Gastroesophageal sphincter (tissue), 4 donors: ENCODE measurements around the gene STRN4. TPM values are rescaled to one million over a fixed set of nuclear protein-coding genes. Genes with fewer than 3 reads are reported as not detected.

Experiments
- ATAC-seq: fragments of 150-250 bp; one replicate; pipeline ENCODE4 v1.9.1; 2016; ENCODE audit warnings: mild to moderate bottlenecking, moderate library complexity
- H3K27ac ChIP-seq, 4 donors: fragments of 200-600 bp; sonication (generic) in 3 of 4; 1 replicate in 3 of 4; 2 replicates in 1 of 4; pipeline ENCODE4 v1.5.1; 2016 to 2019
- H3K27me3 ChIP-seq: fragments of 200-600 bp; sonication (generic); one replicate; pipeline ENCODE4 v1.5.1; 2019
- H3K36me3 ChIP-seq, 2 donors: fragments of 200-600 bp; sonication (generic); one replicate each; pipeline ENCODE4 v1.5.1; 2019; ENCODE audit warnings: control low read depth in 1 of 2
- H3K4me1 ChIP-seq, 3 donors: fragments of 200-600 bp; sonication (generic); 1 replicate in 2 of 3; 2 replicates in 1 of 3; pipeline ENCODE4 v1.5.1; 2016 to 2019; ENCODE audit warnings: control low read depth in 2 of 3
- H3K4me3 ChIP-seq, 2 donors: fragments of 200-600 bp; sonication (generic); one replicate each; pipeline ENCODE4 v1.5.1; 2019; ENCODE audit warnings: mild to moderate bottlenecking in 1 of 2, moderate library complexity in 1 of 2
- H3K9me3 ChIP-seq, 3 donors: fragments of 200-600 bp; sonication (generic); one replicate each; pipeline ENCODE4 v1.5.1; 2017 to 2019; ENCODE audit warnings: control low read depth in 2 of 3
- CTCF ChIP-seq, 4 experiments: fragments of 200-600 bp in 2 of 4; fragments of 450-650 bp in 2 of 4; sonication (generic) in 1 of 4; IDR thresholded peaks; one replicate each; pipeline ENCODE4 v1.5.1; 2017 to 2019; ENCODE audit warnings: antibody characterized with exemption in 4 of 4, mild to moderate bottlenecking in 2 of 4, moderate library complexity in 2 of 4
- EP300 ChIP-seq: sonication (generic); formaldehyde crosslinking; IDR thresholded peaks from one replicate; pipeline ENCODE4 v1.6.1; 2017; ENCODE audit warnings: antibody characterized with exemption, mild to moderate bottlenecking
- POLR2A ChIP-seq, 2 donors: fragments of 450-650 bp; IDR thresholded peaks; one replicate each; pipeline ENCODE4 v1.6.1; 2017; ENCODE audit warnings: antibody characterized with exemption in 2 of 2, mild to moderate bottlenecking in 2 of 2, moderate library complexity in 1 of 2
- POLR2AphosphoS5 ChIP-seq: sonication (generic); formaldehyde crosslinking; IDR thresholded peaks from one replicate; pipeline ENCODE4 v1.6.1; 2017; ENCODE audit warnings: antibody characterized with exemption
- WGBS, 2 donors: methylation state at CpG; one replicate each; pipeline ENCODE4 v1.1.5; 2018; ENCODE audit warnings: low coverage in 1 of 2; 5-methylcytosine and 5-hydroxymethylcytosine counted together
- total RNA-seq, 4 donors: library from RNA; depleted of rRNA; stranded (reverse); fragments of >200 nt; gene quantifications; one replicate each; pipeline ENCODE4 v1.1.0, GENCODE V29; 2016

The STRN4 gene
- total RNA-seq = 100 to 1,000 TPM in 1 of 4 donors, 10 to 100 TPM in 3; 64.6 to 109 (median 90.4) TPM

GRCh38 chr19:46746281-46747057 lies at the start of gene STRN4:
STRN4 (minus strand) TSS chr19:46746450; CDS start chr19:46746430, 20 bp downstream.
- no peaks in the 10 kb centered on the region for H3K9me3 ChIP-seq
- TF ChIP-seq POLR2A (IDR thresholded peaks at IDR 0.05) (peak; percentile 42 to 79), CTCF (IDR thresholded peaks at IDR 0.05) (no peak), POLR2AphosphoS5 (no peak)
- H3K36me3 ChIP-seq = peaks cover 0 to 27% of the 10 kb centered on the region in 2 donors
- H3K27me3 ChIP-seq = no peaks in the 10 kb centered on the region
- H3K4me1 ChIP-seq = peaks cover 0 to 61% (median 33%) of the 10 kb centered on the region in 3 donors
- ATAC-seq = peak; percentile 87
- H3K27ac ChIP-seq = peak within 1 kb of the TSS; percentile 79 to 97 (median 90)
- WGBS, 2 donors = 14% methylated on average over 2 of the region's 74 CpGs; no CpG with 5 or more reads in 1 of the 2 donors
- H3K4me3 ChIP-seq = peak within 1 kb of the TSS; percentile 96 to 100

GRCh38 chr19:46791944-46792343 lies 45.7 kb upstream of the STRN4 start:
- Histone ChIP-seq H3K9me3 (no peaks in the 10 kb centered on the region), H3K36me3 (no peaks in the 10 kb centered on the region), H3K4me3 (no peak overlapping the region), H3K4me1 (peaks cover 0 to 23% (median 0%) of the 10 kb centered on the region in 3 donors), H3K27ac (no peak overlapping the region), H3K27me3 (no peaks in the 10 kb centered on the region)
- WGBS, 2 donors = 45 to 56% methylated on average over 5 of the region's 5 CpGs
- no peak for ATAC-seq
- TF ChIP-seq EP300 (no peak), POLR2A (IDR thresholded peaks at IDR 0.05) (no peak), POLR2AphosphoS5 (no peak), CTCF (IDR thresholded peaks at IDR 0.05) (no peak)

GRCh38 chr19:46789371-46789770 lies 43.1 kb upstream of the STRN4 start:
- WGBS, 2 donors = 75 to 80% methylated on average over 3 to 5 of the region's 8 CpGs
- H3K4me3 ChIP-seq = no peak overlapping the region
- H3K27me3 ChIP-seq = no peaks in the 10 kb centered on the region
- no peaks in the 10 kb centered on the region for H3K9me3 ChIP-seq
- peak overlapping the region in 1 of 4 donors; percentile 40 for H3K27ac ChIP-seq
- ATAC-seq = no peak
- no peaks in the 10 kb centered on the region for H3K36me3 ChIP-seq
- peaks cover 0 to 49% (median 15%) of the 10 kb centered on the region in 3 donors for H3K4me1 ChIP-seq
- TF ChIP-seq EP300 = no peak
- TF ChIP-seq CTCF (IDR thresholded peaks at IDR 0.05) = no peak
- TF ChIP-seq POLR2A (IDR thresholded peaks at IDR 0.05) = no peak
- no peak for TF ChIP-seq POLR2AphosphoS5

- WGBS, 2 donors = 30 to 65% methylated on average over 2 to 8 of the region's 9 CpGs
These were observed 42.7 kb upstream of the STRN4 start for GRCh38 chr19:46788968-46789338.

More at GRCh38 chr19:46788968-46789338, 42.7 kb upstream of the STRN4 start:
- no peaks in the 10 kb centered on the region for H3K9me3 ChIP-seq
- H3K4me3 ChIP-seq = peak overlapping the region in 1 of 2 donors; percentile 90
- ATAC-seq = no peak
- H3K4me1 ChIP-seq = peaks cover 0 to 53% (median 19%) of the 10 kb centered on the region in 3 donors
- H3K27ac ChIP-seq = peak overlapping the region in 3 of 4 donors; percentile 20 to 40 (median 40)
- H3K36me3 ChIP-seq = peaks cover 0 to 2% of the 10 kb centered on the region in 2 donors
- H3K27me3 ChIP-seq = no peaks in the 10 kb centered on the region
- TF ChIP-seq POLR2A (IDR thresholded peaks at IDR 0.05) (no peak), POLR2AphosphoS5 (no peak), EP300 (no peak), CTCF (IDR thresholded peaks at IDR 0.05) (no peak)
